ENCODE data around the gene SPRY4.

DNA sequence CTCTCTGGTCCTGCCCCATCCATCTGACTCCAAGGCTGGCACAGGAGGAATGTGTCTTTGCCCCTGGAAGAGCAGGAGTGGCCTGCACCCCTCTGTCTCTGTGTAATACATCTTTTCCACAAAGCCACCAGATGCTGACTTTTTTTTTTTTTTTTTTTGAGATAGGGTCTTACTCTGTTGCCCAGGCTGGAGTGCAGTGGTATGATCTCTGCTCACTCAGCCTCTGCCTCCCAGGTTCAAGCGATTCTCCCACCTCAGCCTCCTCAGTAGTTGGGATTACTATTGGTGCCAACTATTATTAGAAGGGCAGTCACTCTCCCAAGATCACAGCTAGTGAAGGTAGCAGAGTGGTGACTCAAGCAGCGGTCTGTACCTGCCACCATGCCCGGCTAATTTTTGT is 19.6 kb downstream of the SPRY4 start:
- no peak for TF ChIP-seq POLR2A (IDR thresholded peaks at IDR 0.05)
- TF ChIP-seq CTCF (IDR thresholded peaks at IDR 0.05) = no peak
